Right ventricle myocardium superior (tissue), 1 donor: Measurements from ENCODE around the gene GDF2. TPM values are rescaled to one million over a fixed set of nuclear protein-coding genes. Genes with fewer than 3 reads are reported as not detected.

Experiments used
- ATAC-seq: fragments of 200-7000 bp; cut with Tn5 transposase; one replicate; pipeline ENCODE4 v1.9.1; 2020; ENCODE audit warnings: mild to moderate bottlenecking; ENCODE audit not compliant: poor library complexity
- DNase-seq: peaks from one replicate; pipeline ENCODE4 v3.0.0-alpha.2; 2020
- intact Hi-C: fragments of 100-400 bp; cut with DNase I; formaldehyde crosslinking; loops from one replicate; pipeline ENCODE4 v1.11.2; 2022
- total RNA-seq: library from RNA; stranded (reverse); fragmentation: NEBNext Ultra II Directional; extraction: Animal tissue kit (Norgen Biotek cat#: 25700); gene quantifications from one replicate; pipeline ENCODE4 v1.2.1, GENCODE V29; 2021
- donor health status: DM: no; HTN: yes; CAD: no; lungs with severe emphysema.

GDF2 gene
- total RNA-seq, 1 donor from 2014 or later: not detected

DNA sequence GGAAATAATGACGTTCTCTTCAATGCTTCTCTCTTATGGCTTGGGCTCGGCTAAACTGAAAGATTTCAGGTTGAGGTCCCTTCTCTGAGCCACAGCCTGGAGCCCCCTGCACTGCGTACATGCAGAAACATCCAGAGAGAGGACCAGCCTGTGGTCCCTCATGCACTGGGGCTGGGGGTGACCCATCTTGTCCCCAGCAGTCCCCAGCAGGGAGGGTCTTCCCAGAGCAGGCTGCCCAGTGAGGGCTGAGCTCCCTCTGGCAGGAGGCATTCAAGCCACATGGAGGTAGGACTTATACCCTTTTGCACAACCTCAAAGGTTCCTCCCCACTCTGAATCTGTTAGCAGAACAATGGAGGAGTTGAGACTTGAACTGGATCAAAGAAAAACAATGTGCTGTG is 14.9 kb upstream of the GDF2 start:
- intact Hi-C loops: no loop called here
- DNase-seq (no peak), ATAC-seq (no peak)

DNA sequence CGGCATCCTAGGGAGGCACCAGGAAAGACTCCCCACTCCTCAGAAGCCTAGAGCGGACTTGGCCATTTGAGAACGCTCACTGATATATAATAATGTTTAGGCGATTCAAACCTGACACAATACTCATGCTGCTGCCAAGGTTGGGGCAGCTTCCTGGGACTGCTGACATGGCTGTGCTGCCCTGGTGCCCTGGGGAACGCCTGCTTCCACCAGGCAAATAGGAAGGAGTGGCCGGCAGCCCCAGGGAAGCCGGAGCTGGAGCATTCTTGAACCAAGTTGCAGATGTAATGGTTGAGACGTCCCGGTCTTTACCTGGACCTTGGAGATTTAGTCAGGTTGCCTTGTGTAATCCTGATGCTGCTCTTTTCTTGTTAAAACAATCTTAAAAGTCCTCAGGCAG is 13.5 kb upstream of the GDF2 start:
- no peak for DNase-seq
- ATAC-seq: no peak
- intact Hi-C loops: no loop called here

DNA sequence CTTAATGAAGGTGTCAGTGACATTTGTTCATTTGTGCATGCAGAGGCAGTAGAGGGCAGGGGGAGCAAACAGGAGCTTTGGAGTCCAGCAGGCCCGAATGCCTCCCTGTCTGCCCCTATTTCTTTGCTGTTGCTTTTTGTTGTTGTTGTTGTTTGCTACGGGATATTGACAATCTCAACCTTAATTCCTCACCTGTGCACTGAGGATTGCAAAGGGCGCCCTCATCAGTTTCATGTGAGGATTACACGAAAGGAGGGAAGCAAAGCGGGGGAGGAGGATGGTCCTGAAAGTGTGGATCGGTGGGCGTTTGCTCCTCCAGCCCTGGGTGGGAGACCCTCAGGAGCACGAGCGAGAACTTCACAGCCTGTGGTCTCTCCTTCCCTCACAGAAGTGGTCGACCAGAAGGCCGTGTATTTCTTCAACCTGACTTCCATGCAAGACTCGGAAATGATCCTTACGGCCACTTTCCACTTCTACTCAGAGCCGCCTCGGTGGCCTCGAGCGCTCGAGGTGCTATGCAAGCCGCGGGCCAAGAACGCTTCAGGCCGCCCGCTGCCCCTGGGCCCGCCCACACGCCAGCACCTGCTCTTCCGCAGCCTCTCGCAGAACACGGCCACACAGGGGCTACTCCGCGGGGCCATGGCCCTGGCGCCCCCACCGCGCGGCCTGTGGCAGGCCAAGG is 12.7 kb upstream of the GDF2 start:
- DNase-seq (no peak), ATAC-seq (no peak)
- intact Hi-C loops: loop anchor here (5.0 kb wide), 1 partner anchor 282 kb away; no protein-coding TSS in a partner anchor

DNA sequence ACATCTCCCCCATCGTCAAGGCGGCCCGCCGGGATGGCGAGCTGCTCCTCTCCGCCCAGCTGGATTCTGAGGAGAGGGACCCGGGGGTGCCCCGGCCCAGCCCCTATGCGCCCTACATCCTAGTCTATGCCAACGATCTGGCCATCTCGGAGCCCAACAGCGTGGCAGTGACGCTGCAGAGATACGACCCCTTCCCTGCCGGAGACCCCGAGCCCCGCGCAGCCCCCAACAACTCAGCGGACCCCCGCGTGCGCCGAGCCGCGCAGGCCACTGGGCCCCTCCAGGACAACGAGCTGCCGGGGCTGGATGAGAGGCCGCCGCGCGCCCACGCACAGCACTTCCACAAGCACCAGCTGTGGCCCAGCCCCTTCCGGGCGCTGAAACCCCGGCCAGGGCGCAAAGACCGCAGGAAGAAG is 12.2 kb upstream of the GDF2 start:
- intact Hi-C loops: loop anchor here (5.0 kb wide), 1 partner anchor 283 kb away; no protein-coding TSS in a partner anchor
- no peak for ATAC-seq
- no peak for DNase-seq

DNA sequence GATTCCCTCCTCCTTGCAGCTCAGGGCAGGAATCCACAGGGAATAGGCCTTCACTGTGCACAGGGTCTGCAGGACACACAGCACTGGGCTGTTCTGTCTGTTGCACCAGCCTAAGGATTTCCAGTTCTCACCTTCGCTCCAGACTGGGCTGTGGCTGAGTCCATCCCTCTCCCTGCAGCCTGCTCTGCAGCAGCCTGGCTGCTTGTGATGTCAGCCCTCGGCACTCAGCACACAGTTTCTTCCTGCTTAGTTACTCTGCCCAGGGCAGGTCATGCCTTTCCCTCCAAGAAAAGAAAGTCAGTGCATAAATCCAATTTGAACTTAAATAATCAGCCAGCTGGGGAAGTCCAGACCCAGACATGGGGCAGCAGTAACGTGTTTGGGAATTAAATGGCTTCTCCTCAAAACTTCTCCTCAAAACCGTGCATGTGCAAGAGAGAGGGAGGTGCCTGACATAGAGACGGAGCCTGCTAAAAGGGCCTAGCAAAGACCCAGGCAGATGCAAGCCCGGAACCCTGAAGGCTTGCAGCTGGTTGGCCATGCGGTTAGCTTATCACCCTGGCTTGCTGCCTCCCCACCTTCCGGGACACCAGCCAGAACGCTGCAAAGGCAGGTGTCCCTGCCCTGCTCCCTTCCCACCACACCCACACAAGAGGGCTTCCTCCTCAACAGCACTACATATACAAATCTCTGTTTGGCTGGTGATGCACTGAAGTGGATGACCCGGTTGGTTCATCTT is 10.9 kb upstream of the GDF2 start:
- DNase-seq (no peak), ATAC-seq (no peak)
- intact Hi-C loops: loop anchor here (5.0 kb wide), 1 partner anchor 284 kb away; no protein-coding TSS in a partner anchor

DNA sequence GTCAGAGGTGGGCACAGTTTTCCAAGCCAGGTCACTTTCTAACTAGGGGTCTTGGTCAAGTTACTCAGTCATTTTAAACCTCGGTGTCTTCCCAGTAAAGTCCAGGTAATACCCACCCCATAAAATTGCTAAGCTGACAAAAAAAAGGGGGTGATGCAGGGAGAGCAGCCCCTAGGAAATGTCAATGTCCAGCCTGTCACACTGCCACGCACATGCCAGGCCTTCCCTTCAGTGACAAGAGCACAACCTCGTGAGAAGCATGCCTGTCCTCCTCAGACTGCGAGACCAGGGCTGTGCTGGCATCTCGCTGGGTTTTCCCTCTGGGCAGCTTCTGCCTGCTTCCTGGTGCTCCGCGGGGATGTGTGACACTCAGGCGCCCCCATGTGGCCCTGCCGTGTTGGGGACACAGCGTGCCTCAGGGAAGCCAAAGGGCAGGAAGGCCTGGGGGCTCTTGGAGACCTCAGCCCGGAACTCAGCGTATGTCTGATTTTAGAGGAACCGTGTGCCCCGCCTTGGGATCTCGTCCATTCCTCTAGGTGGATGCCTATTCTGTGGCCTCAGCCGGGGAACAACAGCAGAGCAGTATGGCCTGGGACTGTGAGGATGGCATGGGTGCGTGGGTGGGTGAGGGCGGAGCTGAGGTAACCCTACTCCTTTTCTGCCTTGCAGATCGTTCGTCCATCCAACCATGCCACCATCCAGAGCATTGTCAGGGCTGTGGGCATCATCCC is 10.2 kb upstream of the GDF2 start:
- ATAC-seq: peak; percentile 98

DNA sequence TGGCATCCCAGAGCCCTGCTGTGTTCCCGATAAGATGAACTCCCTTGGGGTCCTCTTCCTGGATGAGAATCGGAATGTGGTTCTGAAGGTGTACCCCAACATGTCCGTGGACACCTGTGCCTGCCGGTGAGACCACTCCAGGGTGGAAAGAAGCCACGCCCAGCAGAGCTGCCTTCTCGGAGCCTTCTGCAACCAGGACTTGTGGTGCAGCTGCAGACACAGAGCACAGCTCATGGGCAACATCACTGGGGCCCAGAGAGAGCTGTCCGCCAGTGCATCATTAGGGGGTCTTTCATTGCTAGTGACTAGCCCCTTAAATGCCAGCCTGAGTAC is 9.6 kb upstream of the GDF2 start:
- intact Hi-C loops: loop anchor here (2.0 to 5.0 kb wide), 2 partner anchors 266 to 285 kb away; no protein-coding TSS in a partner anchor
- ATAC-seq (no peak), DNase-seq (no peak)

More for the DNA sequence above, 10.2 kb upstream of the GDF2 start:
- DNase-seq: peak; percentile 90
- intact Hi-C loops: loop anchor here (2.0 to 5.0 kb wide), 2 partner anchors 265 to 285 kb away; no protein-coding TSS in a partner anchor

DNA sequence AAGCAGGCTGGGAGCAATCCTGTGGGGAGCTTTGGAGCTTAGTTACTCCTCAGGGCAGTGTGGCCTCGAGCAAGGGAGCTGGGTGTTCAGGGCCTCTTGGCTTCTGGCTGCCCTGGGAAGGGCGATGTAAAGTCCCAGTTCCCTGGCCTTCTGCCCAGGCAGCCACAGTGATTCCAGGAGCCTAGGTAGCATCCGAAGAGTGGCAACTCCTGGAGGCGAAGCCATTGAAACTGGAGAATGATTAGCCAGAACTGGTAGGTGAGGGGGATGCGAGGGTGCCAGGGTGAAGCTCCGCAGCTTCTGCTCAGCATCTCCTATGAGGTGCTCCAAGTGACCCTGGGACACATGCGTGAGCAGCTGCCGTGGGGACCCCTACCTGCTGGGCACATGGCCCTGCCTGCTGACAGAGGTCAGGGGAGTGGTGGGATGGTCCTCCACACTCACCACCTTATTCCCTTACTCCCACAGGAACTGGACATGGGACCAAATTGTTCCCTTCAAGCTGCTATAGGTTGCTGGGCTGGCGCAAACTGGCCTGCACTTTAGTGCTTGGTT is 7.8 kb upstream of the GDF2 start:
- intact Hi-C loops: loop anchor here (5.0 kb wide), 1 partner anchor 287 kb away; no protein-coding TSS in a partner anchor
- peak; percentile 44 for DNase-seq
- ATAC-seq: no peak

DNA sequence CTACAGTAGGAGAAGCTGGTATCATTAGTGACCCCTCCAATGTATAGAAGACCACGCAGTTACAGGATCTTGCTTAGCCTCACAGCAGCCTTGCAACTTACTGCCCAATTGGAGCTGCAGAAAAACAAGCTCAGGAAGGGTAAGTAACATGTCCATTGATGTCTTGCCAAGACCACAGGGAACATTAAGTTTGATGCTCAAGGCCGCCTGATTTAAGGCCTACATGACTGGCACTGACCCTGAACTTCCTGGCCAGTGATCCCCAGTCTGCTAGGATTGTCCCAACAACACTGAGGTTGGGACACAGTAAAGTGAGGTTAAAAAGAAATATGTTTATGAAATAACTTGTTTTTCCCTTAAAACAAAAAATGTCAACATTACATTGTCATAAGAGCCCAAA is 6.8 kb upstream of the GDF2 start:
- DNase-seq (no peak), ATAC-seq (no peak)
- intact Hi-C loops: no loop called here

DNA sequence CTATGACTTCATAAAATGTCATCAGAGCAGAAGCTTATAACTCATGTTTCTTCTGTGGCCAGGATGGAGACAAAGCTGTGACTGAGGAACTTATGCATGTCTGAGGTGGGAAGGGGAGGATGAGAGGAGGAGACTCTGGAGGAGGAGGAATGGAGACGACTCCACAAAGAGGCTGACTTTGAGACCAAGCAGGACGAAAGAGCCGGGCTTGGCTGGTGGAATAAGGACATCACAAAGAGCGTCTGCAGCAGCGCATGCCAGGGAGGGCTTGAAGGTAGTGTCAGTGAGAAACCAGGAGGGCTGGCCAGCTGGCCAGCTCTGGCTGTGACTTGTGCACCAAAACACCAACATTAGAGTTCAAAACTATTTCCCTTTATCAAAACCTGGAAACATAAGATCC is 6.1 kb upstream of the GDF2 start:
- intact Hi-C loops: no loop called here
- DNase-seq (no peak), ATAC-seq (no peak)

DNA sequence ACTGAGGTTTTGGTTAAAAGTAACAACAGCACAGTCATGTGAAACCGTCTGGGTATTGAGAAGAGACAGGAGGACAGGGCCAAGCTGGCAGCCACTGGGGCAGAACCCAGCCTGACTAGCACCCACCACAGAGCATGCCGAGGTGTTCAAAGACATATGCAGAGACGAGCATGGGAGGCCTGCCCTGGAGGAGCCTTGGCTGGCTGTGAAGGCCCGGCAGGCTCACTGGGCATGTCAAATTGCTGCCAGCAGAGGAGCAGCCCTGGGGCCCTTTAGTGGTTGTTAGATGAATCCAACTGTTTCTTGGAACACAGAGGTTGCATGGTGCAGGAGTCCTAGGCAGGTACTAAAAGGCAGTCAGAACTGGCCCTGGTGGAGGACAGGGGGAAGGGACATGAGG is 5.0 kb upstream of the GDF2 start:
- ATAC-seq: no peak
- intact Hi-C loops: no loop called here
- no peak for DNase-seq

DNA sequence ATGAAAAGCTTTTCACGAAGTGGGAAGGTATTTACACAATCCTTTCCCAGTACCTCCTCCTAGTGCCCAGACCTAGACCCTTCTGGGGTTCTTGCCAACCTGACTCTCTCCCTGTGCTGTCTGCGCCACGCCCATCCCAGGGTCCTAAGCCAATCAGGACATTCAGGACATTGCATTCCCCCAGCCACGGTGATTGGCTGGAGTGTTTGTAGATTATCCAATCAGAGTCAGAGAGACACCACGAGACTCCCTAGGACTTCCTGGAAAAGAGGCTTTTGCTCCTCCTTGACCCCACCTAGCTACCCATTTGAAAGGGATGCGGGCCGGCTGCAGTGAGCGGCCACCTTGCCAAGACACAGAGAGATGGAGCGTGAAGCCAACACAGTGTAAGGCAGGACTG is 3.5 kb upstream of the GDF2 start:
- ATAC-seq (no peak), DNase-seq (no peak)
- intact Hi-C loops: no loop called here

DNA sequence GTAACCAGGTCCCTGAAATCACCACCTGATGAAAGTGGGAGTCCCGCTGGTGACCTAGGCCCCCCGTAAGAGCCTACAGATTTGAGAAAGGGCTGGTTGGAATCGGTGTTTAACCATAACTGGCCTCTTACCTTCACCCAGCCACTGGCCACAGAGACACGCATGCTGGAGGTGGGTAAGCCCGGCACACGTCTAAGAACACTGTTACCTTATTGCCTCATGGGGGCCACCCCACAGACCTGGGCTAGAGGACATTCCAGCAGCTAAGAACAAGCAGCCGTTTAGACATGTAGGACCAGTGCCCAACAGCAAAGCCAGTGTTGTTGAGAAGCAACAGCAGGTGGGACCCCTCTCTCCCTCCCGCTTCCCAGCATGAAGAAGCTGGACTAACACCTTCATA is 2.5 kb upstream of the GDF2 start:
- intact Hi-C loops: no loop called here
- ATAC-seq (no peak), DNase-seq (no peak)

DNA sequence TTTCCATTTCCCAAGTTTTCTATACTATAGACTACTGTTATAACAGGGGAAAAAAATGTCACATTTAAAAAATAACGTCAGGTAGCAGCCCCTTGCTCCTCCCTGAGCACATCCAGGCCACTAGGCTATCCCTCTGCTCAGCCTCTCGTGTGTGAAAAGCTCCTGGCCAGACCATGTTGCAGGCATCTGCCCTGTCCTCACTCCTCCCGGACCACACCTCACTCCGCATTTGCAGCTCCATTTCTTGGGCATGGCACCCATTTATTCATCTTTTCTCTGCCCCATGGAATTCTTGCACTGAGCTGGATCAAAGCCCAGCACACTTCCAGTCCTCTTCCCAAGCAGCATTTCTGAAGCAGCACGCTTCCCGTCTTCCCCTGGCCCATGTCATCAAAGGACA is 1.4 kb upstream of the GDF2 start:
- no peak for ATAC-seq
- DNase-seq: no peak
- intact Hi-C loops: no loop called here

DNA sequence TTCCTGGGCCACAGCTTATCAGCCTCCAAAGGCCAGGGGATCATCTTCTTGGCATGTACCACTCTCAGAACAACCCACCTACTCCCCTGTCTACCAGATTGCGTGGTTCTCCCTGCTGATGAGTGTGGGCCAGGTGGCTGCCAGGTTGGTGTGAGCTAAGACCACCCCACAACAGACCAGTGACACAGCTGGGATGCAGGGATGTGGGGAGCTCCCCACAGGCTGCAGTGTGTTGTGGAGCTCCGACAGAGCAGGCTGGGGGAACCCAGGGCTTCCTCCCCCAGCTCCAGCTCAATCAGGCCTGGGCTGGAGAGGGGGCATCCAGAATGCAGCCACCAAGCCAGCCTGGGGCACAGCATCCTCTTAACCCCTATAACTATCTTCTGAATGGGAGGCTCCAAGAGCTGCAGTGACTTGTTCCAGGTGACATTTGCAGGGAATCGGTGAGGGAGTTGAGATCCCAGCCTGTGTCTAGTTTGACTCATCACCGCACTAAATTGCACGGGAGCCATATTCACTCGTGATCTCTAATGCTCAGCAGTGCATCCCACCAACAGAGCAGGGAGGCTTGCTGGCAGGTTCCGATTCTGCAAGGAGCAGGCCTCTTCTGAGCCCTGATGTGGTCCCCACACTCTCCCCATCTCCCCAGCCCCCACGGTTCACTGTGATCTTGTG is 596 bp upstream of the GDF2 start:
- DNase-seq: no peak
- no peak for ATAC-seq
- intact Hi-C loops: no loop called here

DNA sequence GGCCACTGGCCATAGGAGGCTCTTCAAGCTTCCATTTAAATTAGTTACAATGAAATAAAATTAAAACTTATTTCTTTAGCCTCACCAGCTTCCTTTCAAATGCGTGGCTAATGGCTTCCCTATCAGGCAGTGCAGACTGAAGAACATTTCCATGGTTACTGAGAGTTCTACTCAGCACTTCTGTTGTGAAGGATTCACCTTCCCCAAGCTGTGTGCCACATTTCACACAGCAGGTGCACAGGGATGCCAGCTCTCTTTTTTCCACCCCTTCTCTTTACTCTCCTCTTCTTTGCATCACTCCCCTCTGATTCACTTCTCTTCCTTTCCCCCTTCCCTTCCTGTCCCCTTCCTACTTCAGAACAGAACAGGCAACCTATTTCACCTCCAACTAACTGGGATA is 833 bp downstream of the GDF2 start:
- intact Hi-C loops: no loop called here
- DNase-seq (no peak), ATAC-seq (no peak)

DNA sequence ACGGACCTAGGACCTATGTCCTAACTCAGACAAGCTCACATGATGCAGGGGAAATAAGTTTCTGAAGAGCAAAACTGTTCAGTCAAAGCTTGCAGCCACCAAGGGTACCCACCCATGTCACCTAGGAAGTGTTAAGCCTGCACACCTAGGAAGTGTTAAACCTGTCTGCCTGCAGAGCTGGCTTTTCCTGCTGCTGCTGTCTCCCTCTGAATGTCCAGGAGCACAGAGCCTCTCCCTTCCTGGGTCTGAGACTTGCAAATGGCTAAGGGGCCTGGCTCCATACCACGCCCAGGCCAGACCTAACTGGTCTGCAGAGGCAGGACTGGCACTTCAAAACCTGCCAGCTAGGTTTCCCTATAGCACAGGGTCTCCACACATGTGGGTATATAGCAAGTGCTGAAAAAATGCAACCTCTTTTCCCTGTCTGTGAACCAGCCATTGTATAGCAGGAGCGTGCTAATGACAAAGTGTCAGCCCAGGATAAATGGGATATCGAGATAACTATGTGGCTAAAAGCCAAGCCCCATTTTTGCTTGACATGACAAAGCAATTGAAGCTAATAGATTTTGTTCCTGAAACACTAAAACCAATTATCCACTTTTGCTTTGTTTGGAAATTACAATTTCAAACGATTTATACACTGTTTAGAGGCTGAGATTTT is 1.5 kb downstream of the GDF2 start:
- intact Hi-C loops: no loop called here
- DNase-seq: no peak
- ATAC-seq: no peak
